Uterus (tissue), 2 donors: ENCODE results near the gene PLBD1.

Experiments used
- CTCF ChIP-seq, 4 experiments: fragments of 200-600 bp in 2 of 4; fragments of 450-650 bp in 2 of 4; sonication (generic) in 2 of 4; IDR thresholded peaks; one replicate each; pipeline ENCODE4 v1.5.1; 2016 to 2019; ENCODE audit warnings: antibody characterized with exemption in 4 of 4, mild to moderate bottlenecking in 2 of 4, moderate library complexity in 1 of 4
- POLR2A ChIP-seq, 2 donors: fragments of 450-650 bp; IDR thresholded peaks; one replicate each; pipeline ENCODE4 v1.6.1; 2016; ENCODE audit warnings: antibody characterized with exemption in 2 of 2, mild to moderate bottlenecking in 1 of 2, moderate library complexity in 1 of 2

GRCh38 chr12:14612898-14613445, 45.3 kb upstream of the PLBD1 start:
- no peak for TF ChIP-seq CTCF (IDR thresholded peaks at IDR 0.05)
- TF ChIP-seq POLR2A (IDR thresholded peaks at IDR 0.05), result no peak
